Measurements from ENCODE around the gene CORIN. TPM values are rescaled to one million over a fixed set of nuclear protein-coding genes. Genes with fewer than 3 reads are reported as not detected.

CORIN gene
- total and polyA plus RNA-seq, 2 of the 4 experiments (the other 2 are of a cell fraction) = 20.3 to 24.7 TPM

- no peak overlapping the region for H4K8ac ChIP-seq (ENCODE audit: low read depth in 2 of 2, low read length in 2 of 2)
- BruUV-seq (replicated peaks) = no TSS peak
- H3K27ac ChIP-seq (ENCODE audit: insufficient read depth, low read length) = no peak overlapping the region
- H2BK5ac ChIP-seq (ENCODE audit: low read depth, low read length, poor library complexity, severe bottlenecking) = no peak overlapping the region
- H2BK15ac ChIP-seq (ENCODE audit: low read depth, low read length) = no peak overlapping the region
- in situ Hi-C loops (cut with MboI; ENCODE audit: low sequenced_read_pairs) = no loop called here
- CTCF ChIA-PET = no interaction called here
- H4K20me1 ChIP-seq (ENCODE audit: insufficient read depth, low read length) = no peaks in the 10 kb centered on the region
- no peak overlapping the region for H2BK20ac ChIP-seq (ENCODE audit: low read depth, low read length)
- no peak overlapping the region for H3K4me2 ChIP-seq (ENCODE audit: low read depth, low read length)
- dilution Hi-C loops (cut with HindIII; ENCODE audit: low sequenced_read_pairs, unreplicated experiment) = no loop called here
- no peak overlapping the region for H3K14ac ChIP-seq (replicated peaks; ENCODE audit: low read depth, low read length)
- no peaks in the 10 kb centered on the region for H3K9me1 ChIP-seq (ENCODE audit: insufficient read depth, low read length)
- ATAC-seq (ENCODE audit: low read depth) = no peak
- no peak overlapping the region for H4K5ac ChIP-seq (ENCODE audit: low read depth, low read length)
- H3K56ac ChIP-seq (ENCODE audit: extremely low read depth, insufficient read depth, low read length) = no peak overlapping the region
- no peak overlapping the region for H2BK120ac ChIP-seq (ENCODE audit: low read depth, low read length)
- no peaks in the 10 kb centered on the region; the same call in 1 of the 2 replicates for H3K27me3 ChIP-seq (ENCODE audit: control insufficient read depth, insufficient read depth, low read length)
- no peak overlapping the region for H3K9ac ChIP-seq (ENCODE audit: low read depth, low read length)
- no peak overlapping the region for H3K23ac ChIP-seq (ENCODE audit: low read depth, low read length)
- no peak overlapping the region for H4K91ac ChIP-seq (ENCODE audit: insufficient read depth, low read depth, low read length)
- H3K4me3 ChIP-seq (ENCODE audit: insufficient read depth, low read depth, low read length) = no peak overlapping the region
- intact Hi-C loops (cut with micrococcal nuclease) = no loop called here
- H3K36me3 ChIP-seq (ENCODE audit: control insufficient read depth, insufficient read depth, low read length) = no peaks in the 10 kb centered on the region
- H2AFZ ChIP-seq (replicated peaks; ENCODE audit: low read length, poor library complexity) = no peak overlapping the region
- H3K4ac ChIP-seq (ENCODE audit: low read depth, low read length) = no peak overlapping the region
- TF ChIP-seq RCOR1 (IDR thresholded peaks at IDR 0.05; ENCODE audit: insufficient replicate concordance, low read length) = no peak
- TF ChIP-seq, protein P1, sequence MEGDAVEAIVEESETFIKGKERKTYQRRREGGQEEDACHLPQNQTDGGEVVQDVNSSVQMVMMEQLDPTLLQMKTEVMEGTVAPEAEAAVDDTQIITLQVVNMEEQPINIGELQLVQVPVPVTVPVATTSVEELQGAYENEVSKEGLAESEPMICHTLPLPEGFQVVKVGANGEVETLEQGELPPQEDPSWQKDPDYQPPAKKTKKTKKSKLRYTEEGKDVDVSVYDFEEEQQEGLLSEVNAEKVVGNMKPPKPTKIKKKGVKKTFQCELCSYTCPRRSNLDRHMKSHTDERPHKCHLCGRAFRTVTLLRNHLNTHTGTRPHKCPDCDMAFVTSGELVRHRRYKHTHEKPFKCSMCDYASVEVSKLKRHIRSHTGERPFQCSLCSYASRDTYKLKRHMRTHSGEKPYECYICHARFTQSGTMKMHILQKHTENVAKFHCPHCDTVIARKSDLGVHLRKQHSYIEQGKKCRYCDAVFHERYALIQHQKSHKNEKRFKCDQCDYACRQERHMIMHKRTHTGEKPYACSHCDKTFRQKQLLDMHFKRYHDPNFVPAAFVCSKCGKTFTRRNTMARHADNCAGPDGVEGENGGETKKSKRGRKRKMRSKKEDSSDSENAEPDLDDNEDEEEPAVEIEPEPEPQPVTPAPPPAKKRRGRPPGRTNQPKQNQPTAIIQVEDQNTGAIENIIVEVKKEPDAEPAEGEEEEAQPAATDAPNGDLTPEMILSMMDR (conservative IDR thresholded peaks at IDR 0.05; ENCODE audit: low read depth, low read length) = no peak
- TF ChIP-seq POLR2A (IDR thresholded peaks at IDR 0.05; ENCODE audit: low read depth, low read length) = no peak
- TF ChIP-seq SMC3 (IDR thresholded peaks at IDR 0.05; ENCODE audit: low read depth, low read length) = no peak
- no peak for TF ChIP-seq MXI1 (IDR thresholded peaks at IDR 0.05; ENCODE audit: borderline replicate concordance, low read depth, low read length)
- no peak for TF ChIP-seq CHD1 (IDR thresholded peaks at IDR 0.05; ENCODE audit: low read depth, low read length)
- no peak for TF ChIP-seq CEBPB (IDR thresholded peaks at IDR 0.05; ENCODE audit: low read depth, low read length)
- no peak for TF ChIP-seq BHLHE40 (IDR thresholded peaks at IDR 0.05; ENCODE audit: low read depth, low read length)
- TF ChIP-seq ELK1 (IDR thresholded peaks at IDR 0.05; ENCODE audit: borderline replicate concordance, low read depth, low read length) = no peak
- TF ChIP-seq FOS (IDR thresholded peaks at IDR 0.05; ENCODE audit: low read depth, low read length) = no peak
- TF ChIP-seq RFX5 (IDR thresholded peaks at IDR 0.05; ENCODE audit: low read depth, low read length) = no peak
- POLR2A ChIA-PET (ENCODE audit: unreplicated experiment) = no interaction called here
- H3K18ac ChIP-seq (ENCODE audit: low read depth, low read length) = no peak overlapping the region
- H3K79me1 ChIP-seq (ENCODE audit: low read depth in 1 of 2, low read length in 2 of 2) = no peaks in the 10 kb centered on the region
- H2AK5ac ChIP-seq (ENCODE audit: low read depth, low read length) = no peak overlapping the region
- H3K4me1 ChIP-seq (ENCODE audit: control insufficient read depth, insufficient read depth, low read length) = no peaks in the 10 kb centered on the region
- no peak for DNase-seq
- no peak overlapping the region for H2AK9ac ChIP-seq (replicated peaks; ENCODE audit: low read depth, low read length, poor library complexity)
- no peaks in the 10 kb centered on the region for H3K9me3 ChIP-seq (ENCODE audit: control insufficient read depth, insufficient read depth, low read length)
Observed at GRCh38 chr4:47784222-47784621, 53.6 kb downstream of the CORIN start.
